ENCODE measurements around the gene CWF19L2.
"Not testable (repeated sequence)": the region's sequence is repeated elsewhere in the genome, so short reads cannot be mapped to it uniquely, and the experiment has no call there.

Gene CWF19L2

GRCh38 chr11:107430525-107430924 lies 27.1 kb downstream of the CWF19L2 start:
- DNase-seq, result no peak

- DNase-seq, result no peak
Observed at GRCh38 chr11:107427569-107428180, 29.9 kb downstream of the CWF19L2 start.

GRCh38 chr11:107413352-107413751 lies 44.3 kb downstream of the CWF19L2 start:
- DNase-seq, result no peak

- DNase-seq, result no peak
Observed at GRCh38 chr11:107408762-107409211, 48.8 kb downstream of the CWF19L2 start.

- no peak for DNase-seq
Observed at GRCh38 chr11:107405260-107405659, 52.4 kb downstream of the CWF19L2 start.

- not testable (repeated sequence) for DNase-seq
Observed at GRCh38 chr11:107401131-107401530, 56.5 kb downstream of the CWF19L2 start.

- no peak for DNase-seq
Observed at GRCh38 chr11:107397357-107397756, 60.3 kb downstream of the CWF19L2 start.

- no peak for DNase-seq
Observed at GRCh38 chr11:107392611-107393010, 65.0 kb downstream of the CWF19L2 start.

GRCh38 chr11:107390701-107391100 lies 66.9 kb downstream of the CWF19L2 start:
- not testable (repeated sequence) for DNase-seq

GRCh38 chr11:107387666-107388065 lies 70.0 kb downstream of the CWF19L2 start:
- DNase-seq, result no peak

GRCh38 chr11:107385361-107385981 lies 72.2 kb downstream of the CWF19L2 start:
- DNase-seq, result no peak

GRCh38 chr11:107384144-107384852 lies 73.3 kb downstream of the CWF19L2 start:
- DNase-seq, result no peak

- no peak for DNase-seq
Observed at GRCh38 chr11:107372439-107372838, 85.2 kb downstream of the CWF19L2 start.

- DNase-seq, result no peak
Observed at GRCh38 chr11:107370390-107370789, 87.2 kb downstream of the CWF19L2 start.

GRCh38 chr11:107359701-107360100 lies 97.9 kb downstream of the CWF19L2 start:
- DNase-seq, result no peak

GRCh38 chr11:107357877-107358276 lies 99.7 kb downstream of the CWF19L2 start:
- no peak for DNase-seq

- DNase-seq, result no peak
Observed at GRCh38 chr11:107354780-107355179, 102.8 kb downstream of the CWF19L2 start.

- DNase-seq, result no peak
Observed at GRCh38 chr11:107337917-107338316, 119.7 kb downstream of the CWF19L2 start.

GRCh38 chr11:107331728-107332127 lies 125.9 kb downstream of the CWF19L2 start:
- no peak for DNase-seq

GRCh38 chr11:107329164-107329563 lies 128.5 kb downstream of the CWF19L2 start:
- no peak for DNase-seq

- no peak for DNase-seq
Observed at GRCh38 chr11:107316426-107316825, 141.2 kb downstream of the CWF19L2 start.

- DNase-seq, result no peak
Observed at GRCh38 chr11:107307991-107308390, 149.6 kb downstream of the CWF19L2 start.

GRCh38 chr11:107301878-107302277 lies 155.7 kb downstream of the CWF19L2 start:
- no peak for DNase-seq

GRCh38 chr11:107293677-107294344 lies 163.8 kb downstream of the CWF19L2 start:
- no peak for DNase-seq

All from DMS79 treated with DMSO at 0.1 percent for 48 hours (cell line).